Measurements from ENCODE around the gene KAT7.

DNA sequence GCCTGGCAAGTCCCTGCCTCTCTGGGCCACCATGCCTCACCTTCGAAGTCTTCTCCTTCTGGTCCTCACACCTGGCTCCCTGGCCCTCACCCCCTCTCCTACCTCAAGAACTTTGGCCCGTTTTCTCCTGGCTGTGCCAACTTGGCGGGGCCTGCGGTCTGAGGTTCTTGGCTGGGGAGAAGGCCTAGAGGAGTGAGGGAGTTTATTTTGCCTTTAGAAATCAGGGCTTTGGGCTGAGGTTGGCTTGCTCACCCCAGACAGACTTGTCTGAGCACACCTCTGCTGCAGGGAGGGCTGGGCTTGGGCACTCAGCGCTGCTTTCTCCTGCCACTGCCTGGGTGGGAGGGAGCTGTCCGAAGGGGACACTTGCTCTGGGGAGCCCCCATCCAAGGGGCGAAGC is 82.7 kb downstream of the KAT7 start:
- TF ChIP-seq, protein P1, sequence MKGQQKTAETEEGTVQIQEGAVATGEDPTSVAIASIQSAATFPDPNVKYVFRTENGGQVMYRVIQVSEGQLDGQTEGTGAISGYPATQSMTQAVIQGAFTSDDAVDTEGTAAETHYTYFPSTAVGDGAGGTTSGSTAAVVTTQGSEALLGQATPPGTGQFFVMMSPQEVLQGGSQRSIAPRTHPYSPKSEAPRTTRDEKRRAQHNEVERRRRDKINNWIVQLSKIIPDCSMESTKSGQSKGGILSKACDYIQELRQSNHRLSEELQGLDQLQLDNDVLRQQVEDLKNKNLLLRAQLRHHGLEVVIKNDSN (IDR thresholded peaks at IDR 0.05; ENCODE audit: borderline replicate concordance, low read depth): no peak
- TF ChIP-seq CHD2 (IDR thresholded peaks at IDR 0.05; ENCODE audit: low read length, partially characterized antibody) (no peak), EZH2phosphoT487 (IDR thresholded peaks at IDR 0.05; ENCODE audit: borderline replicate concordance, low read depth) (no peak), RAD21 (IDR thresholded peaks at IDR 0.05; ENCODE audit: low read length) (no peak), FOXJ3 (CRISPR knock-in tag; IDR thresholded peaks at IDR 0.05) (no peak), JUND (IDR thresholded peaks at IDR 0.05) (no peak), SIN3A (IDR thresholded peaks at IDR 0.05; ENCODE audit: borderline replicate concordance, low read depth, low read length) (no peak), YY1 (IDR thresholded peaks at IDR 0.05; ENCODE audit: low read depth) (no peak), TEAD4 (IDR thresholded peaks at IDR 0.05; ENCODE audit: borderline replicate concordance, insufficient read depth) (no peak), NFIC (IDR thresholded peaks at IDR 0.05; ENCODE audit: borderline replicate concordance) (no peak)
- TF ChIP-seq, protein P2, sequence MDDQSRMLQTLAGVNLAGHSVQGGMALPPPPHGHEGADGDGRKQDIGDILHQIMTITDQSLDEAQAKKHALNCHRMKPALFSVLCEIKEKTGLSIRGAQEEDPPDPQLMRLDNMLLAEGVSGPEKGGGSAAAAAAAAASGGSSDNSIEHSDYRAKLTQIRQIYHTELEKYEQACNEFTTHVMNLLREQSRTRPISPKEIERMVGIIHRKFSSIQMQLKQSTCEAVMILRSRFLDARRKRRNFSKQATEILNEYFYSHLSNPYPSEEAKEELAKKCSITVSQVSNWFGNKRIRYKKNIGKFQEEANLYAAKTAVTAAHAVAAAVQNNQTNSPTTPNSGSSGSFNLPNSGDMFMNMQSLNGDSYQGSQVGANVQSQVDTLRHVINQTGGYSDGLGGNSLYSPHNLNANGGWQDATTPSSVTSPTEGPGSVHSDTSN (IDR thresholded peaks at IDR 0.05): no peak
- TF ChIP-seq, protein P3, sequence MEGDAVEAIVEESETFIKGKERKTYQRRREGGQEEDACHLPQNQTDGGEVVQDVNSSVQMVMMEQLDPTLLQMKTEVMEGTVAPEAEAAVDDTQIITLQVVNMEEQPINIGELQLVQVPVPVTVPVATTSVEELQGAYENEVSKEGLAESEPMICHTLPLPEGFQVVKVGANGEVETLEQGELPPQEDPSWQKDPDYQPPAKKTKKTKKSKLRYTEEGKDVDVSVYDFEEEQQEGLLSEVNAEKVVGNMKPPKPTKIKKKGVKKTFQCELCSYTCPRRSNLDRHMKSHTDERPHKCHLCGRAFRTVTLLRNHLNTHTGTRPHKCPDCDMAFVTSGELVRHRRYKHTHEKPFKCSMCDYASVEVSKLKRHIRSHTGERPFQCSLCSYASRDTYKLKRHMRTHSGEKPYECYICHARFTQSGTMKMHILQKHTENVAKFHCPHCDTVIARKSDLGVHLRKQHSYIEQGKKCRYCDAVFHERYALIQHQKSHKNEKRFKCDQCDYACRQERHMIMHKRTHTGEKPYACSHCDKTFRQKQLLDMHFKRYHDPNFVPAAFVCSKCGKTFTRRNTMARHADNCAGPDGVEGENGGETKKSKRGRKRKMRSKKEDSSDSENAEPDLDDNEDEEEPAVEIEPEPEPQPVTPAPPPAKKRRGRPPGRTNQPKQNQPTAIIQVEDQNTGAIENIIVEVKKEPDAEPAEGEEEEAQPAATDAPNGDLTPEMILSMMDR (IDR thresholded peaks at IDR 0.05): no peak
- TF ChIP-seq, protein P4, sequence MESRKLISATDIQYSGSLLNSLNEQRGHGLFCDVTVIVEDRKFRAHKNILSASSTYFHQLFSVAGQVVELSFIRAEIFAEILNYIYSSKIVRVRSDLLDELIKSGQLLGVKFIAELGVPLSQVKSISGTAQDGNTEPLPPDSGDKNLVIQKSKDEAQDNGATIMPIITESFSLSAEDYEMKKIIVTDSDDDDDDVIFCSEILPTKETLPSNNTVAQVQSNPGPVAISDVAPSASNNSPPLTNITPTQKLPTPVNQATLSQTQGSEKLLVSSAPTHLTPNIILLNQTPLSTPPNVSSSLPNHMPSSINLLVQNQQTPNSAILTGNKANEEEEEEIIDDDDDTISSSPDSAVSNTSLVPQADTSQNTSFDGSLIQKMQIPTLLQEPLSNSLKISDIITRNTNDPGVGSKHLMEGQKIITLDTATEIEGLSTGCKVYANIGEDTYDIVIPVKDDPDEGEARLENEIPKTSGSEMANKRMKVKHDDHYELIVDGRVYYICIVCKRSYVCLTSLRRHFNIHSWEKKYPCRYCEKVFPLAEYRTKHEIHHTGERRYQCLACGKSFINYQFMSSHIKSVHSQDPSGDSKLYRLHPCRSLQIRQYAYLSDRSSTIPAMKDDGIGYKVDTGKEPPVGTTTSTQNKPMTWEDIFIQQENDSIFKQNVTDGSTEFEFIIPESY (IDR thresholded peaks at IDR 0.05; ENCODE audit: borderline replicate concordance, low read depth): no peak

Measured in SK-N-SH (cell line).